Measurements from ENCODE around the gene MYO9B.

MYO9B gene

GRCh38 chr19:17246681-17247425 is 171.3 kb downstream of the MYO9B start:
- DNase-seq (ENCODE audit: low read depth): no peak
- no peak for TF ChIP-seq CTCF (IDR thresholded peaks at IDR 0.05; ENCODE audit: insufficient read depth, low read depth, low read length, missing control alignments)
- peak overlapping the region; percentile 70 for H3K4me3 ChIP-seq (ENCODE audit: low read depth, low read length)

- no peak for TF ChIP-seq CTCF (IDR thresholded peaks at IDR 0.05; ENCODE audit: insufficient read depth, low read depth, low read length, missing control alignments)
- no peak for DNase-seq (ENCODE audit: low read depth)
- no peak overlapping the region for H3K4me3 ChIP-seq (ENCODE audit: low read depth, low read length)
Measured at GRCh38 chr19:17248011-17248776, 172.6 kb downstream of the MYO9B start.

- no peak for DNase-seq (ENCODE audit: low read depth)
- TF ChIP-seq CTCF (IDR thresholded peaks at IDR 0.05; ENCODE audit: insufficient read depth, low read depth, low read length, missing control alignments): no peak
- no peak overlapping the region for H3K4me3 ChIP-seq (ENCODE audit: low read depth, low read length)
Measured at GRCh38 chr19:17249887-17250548, 174.4 kb downstream of the MYO9B start.

- no peak for TF ChIP-seq CTCF (IDR thresholded peaks at IDR 0.05; ENCODE audit: insufficient read depth, low read depth, low read length, missing control alignments)
- no peak for DNase-seq (ENCODE audit: low read depth)
- H3K4me3 ChIP-seq (ENCODE audit: low read depth, low read length): no peak overlapping the region
Measured at GRCh38 chr19:17254636-17255035, 179.1 kb downstream of the MYO9B start.

GRCh38 chr19:17255150-17255621 is 179.6 kb downstream of the MYO9B start:
- no peak for DNase-seq (ENCODE audit: low read depth)
- H3K4me3 ChIP-seq (ENCODE audit: low read depth, low read length): no peak overlapping the region
- TF ChIP-seq CTCF (IDR thresholded peaks at IDR 0.05; ENCODE audit: insufficient read depth, low read depth, low read length, missing control alignments): no peak

- DNase-seq (ENCODE audit: low read depth): no peak
- H3K4me3 ChIP-seq (ENCODE audit: low read depth, low read length): no peak overlapping the region
- TF ChIP-seq CTCF (IDR thresholded peaks at IDR 0.05; ENCODE audit: insufficient read depth, low read depth, low read length, missing control alignments): no peak
Measured at GRCh38 chr19:17256130-17256529, 180.6 kb downstream of the MYO9B start.

Measured in GM12865 (cell line).